Bronchial epithelial cell (primary cell): ENCODE measurements around the gene SPPL3. TPM values are rescaled to one million over a fixed set of nuclear protein-coding genes. Genes with fewer than 3 reads are reported as not detected.

Experiments used
- DNase-seq: peaks from one replicate; pipeline ENCODE4 v3.0.0-alpha.2; 2010; ENCODE audit warnings: low read depth
- FAIRE-seq: peaks from 2 replicates; lab custom pipeline; 2011; peaks lifted over from hg19 to GRCh38; lab: Jason Lieb, UNC
- H3K27me3 ChIP-seq: 2 replicates; pipeline ENCODE4 v1.5.1; 2011; ENCODE audit warnings: low read length; ENCODE audit not compliant: control insufficient read depth, insufficient read depth
- H3K36me3 ChIP-seq: 2 replicates; pipeline ENCODE4 v1.5.1; 2011; ENCODE audit warnings: low read length; ENCODE audit not compliant: control insufficient read depth, insufficient read depth
- H3K4me3 ChIP-seq: 2 replicates; pipeline ENCODE4 v1.5.1; 2011; ENCODE audit warnings: mild to moderate bottlenecking, low read depth, low read length, control low read depth
- total RNA-seq: library from RNA; depleted of rRNA; stranded (reverse); fragments of >200 nt; gene quantifications from 2 replicates; pipeline ENCODE4 v1.2.1, GENCODE V29; 2014
- TF ChIP-seq, protein P1 (sequence below): IDR thresholded peaks from 2 replicates; pipeline ENCODE4 v1.5.1; 2011; ENCODE audit warnings: mild to moderate bottlenecking, moderate library complexity, low read length, control low read depth, inconsistent platforms; ENCODE audit not compliant: insufficient read depth, severe bottlenecking

SPPL3 gene
- total RNA-seq, 1 donor from 2014 or later = 4.2 TPM

DNA sequence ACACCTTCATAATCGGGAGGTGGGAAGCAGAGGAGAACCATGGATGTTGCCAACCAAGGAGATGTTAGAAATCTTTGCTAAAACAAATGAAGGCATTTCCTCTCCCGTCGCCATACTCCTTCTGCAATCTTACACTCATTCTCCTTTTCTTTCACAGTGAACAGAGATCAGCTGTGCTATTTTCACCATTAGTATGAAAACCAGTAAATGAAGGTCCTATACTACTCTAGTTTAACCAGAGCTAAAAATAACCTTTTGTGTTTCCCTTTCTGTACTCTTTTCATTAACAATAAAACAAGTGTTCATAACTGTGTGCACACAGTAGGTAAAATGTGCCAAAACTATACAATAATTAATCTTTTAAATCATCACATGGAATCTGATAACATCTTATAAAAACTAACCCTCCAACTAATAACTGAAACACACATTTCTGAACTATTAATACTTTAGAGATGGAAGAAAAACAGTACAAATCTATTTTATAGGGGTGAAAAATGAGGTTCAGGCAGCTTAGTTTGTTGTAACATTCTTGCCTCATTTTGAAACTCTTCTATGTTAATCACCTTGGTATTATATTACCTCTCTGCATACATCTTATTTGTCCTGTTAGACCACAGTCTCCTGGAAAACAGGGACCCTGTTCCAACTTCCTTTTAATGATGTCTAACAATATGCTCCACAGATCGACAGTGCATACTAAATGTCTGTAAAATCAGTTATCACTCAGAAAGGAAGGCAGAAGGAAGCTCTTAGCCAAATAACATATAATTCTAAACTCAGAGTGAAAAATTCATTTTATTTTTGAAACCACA is 69.5 kb downstream of the SPPL3 start:
- TF ChIP-seq, protein P1, sequence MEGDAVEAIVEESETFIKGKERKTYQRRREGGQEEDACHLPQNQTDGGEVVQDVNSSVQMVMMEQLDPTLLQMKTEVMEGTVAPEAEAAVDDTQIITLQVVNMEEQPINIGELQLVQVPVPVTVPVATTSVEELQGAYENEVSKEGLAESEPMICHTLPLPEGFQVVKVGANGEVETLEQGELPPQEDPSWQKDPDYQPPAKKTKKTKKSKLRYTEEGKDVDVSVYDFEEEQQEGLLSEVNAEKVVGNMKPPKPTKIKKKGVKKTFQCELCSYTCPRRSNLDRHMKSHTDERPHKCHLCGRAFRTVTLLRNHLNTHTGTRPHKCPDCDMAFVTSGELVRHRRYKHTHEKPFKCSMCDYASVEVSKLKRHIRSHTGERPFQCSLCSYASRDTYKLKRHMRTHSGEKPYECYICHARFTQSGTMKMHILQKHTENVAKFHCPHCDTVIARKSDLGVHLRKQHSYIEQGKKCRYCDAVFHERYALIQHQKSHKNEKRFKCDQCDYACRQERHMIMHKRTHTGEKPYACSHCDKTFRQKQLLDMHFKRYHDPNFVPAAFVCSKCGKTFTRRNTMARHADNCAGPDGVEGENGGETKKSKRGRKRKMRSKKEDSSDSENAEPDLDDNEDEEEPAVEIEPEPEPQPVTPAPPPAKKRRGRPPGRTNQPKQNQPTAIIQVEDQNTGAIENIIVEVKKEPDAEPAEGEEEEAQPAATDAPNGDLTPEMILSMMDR = no peak
- FAIRE-seq = no peak
- DNase-seq = peak; percentile 47
- no peaks in the 10 kb centered on the region for H3K27me3 ChIP-seq
- H3K4me3 ChIP-seq = no peak overlapping the region
- no peaks in the 10 kb centered on the region for H3K36me3 ChIP-seq

DNA sequence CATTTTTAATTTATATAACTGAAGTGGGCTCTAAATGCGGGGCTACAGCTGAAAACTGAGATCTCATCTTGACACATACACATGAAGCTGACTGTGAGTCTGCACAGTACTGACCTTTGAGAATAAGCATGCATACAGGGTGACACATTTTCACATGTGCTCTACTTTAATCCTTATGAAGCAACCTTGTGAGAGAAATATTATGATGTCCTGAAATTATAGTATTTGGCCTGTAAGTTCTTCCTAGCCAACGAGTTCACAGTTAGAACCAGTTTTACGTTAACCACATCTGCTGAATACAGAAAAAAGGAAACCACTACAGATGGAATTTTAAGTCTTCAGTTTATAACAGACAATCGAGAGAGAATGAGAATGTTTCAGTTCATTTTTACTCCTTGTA is 70.3 kb downstream of the SPPL3 start:
- FAIRE-seq (no peak), DNase-seq (peak; percentile 39)
- no peak overlapping the region for H3K4me3 ChIP-seq
- TF ChIP-seq, protein P1 = no peak
- H3K36me3 ChIP-seq = no peaks in the 10 kb centered on the region
- no peaks in the 10 kb centered on the region for H3K27me3 ChIP-seq

DNA sequence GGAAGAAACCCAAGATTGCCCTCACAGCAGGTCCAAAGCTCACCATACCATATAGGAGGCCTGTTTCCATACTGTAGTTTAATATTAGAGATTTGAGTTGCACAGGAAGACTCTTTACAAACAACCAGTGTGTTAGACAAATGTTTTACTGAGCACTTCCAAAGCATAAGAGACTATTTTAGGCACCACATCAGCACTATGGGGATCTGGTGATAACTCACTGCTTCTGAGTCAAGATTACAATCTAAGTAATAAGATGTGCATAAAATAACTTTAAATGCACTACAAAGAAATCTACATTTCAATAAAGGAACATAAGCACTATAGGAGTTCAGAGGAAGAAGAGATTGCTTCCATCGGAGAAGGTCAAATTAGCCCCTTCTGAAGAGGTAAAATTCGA is 71.4 kb downstream of the SPPL3 start:
- DNase-seq (no peak), FAIRE-seq (no peak)
- Histone ChIP-seq H3K36me3 (no peaks in the 10 kb centered on the region), H3K4me3 (no peak overlapping the region), H3K27me3 (no peaks in the 10 kb centered on the region)
- TF ChIP-seq, protein P1 = no peak

DNA sequence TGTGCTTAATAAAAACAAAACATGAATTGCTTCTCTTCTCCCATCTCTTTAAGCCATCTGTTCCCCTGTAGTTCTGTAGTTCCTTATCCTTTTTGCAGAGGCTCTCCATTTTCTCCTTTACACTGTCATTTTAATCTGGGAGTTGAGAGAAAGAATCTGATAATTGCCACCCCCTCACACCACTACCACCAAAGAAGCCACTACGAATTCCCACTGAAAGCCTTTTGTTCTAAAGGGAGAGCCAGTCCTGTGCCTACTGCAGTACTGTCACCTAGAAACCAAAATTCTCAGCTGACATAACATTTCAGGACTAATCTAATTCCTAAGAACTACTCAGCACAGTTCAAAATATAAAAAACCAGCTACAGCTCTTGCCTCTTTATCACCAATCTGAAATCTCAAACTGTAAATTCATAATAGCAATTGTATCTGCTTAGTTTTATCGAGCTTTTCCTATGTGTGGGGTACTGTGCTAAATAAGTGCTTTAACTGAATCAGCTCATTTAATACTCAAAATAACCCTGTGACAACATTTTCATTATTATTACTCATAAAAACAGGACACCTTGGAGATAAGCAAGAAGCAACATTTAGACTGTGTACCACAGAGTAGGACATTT is 72.4 kb downstream of the SPPL3 start:
- DNase-seq = no peak
- Histone ChIP-seq H3K36me3 (no peaks in the 10 kb centered on the region), H3K27me3 (no peaks in the 10 kb centered on the region), H3K4me3 (no peak overlapping the region)
- TF ChIP-seq, protein P1 = no peak
- no peak for FAIRE-seq

- Histone ChIP-seq H3K36me3 (no peaks in the 10 kb centered on the region), H3K27me3 (no peaks in the 10 kb centered on the region), H3K4me3 (no peak overlapping the region)
- FAIRE-seq (no peak), DNase-seq (no peak)
- TF ChIP-seq, protein P1 = no peak
Observed at GRCh38 chr12:120830966-120831365, 73.2 kb downstream of the SPPL3 start.
